Thyroid gland (tissue), 4 donors: ENCODE results near the gene ARHGEF6. TPM values are rescaled to one million over a fixed set of nuclear protein-coding genes. Genes with fewer than 3 reads are reported as not detected.

Experiments
- DNase-seq, 2 donors: peaks; one replicate each; pipeline ENCODE4 v3.0.0-alpha.2; 2019
- H3K27ac ChIP-seq, 3 donors: fragments of 200-600 bp; sonication (generic); 1 replicate in 2 of 3; 2 replicates in 1 of 3; pipeline ENCODE4 v1.5.1; 2016 to 2019; ENCODE audit warnings: mild to moderate bottlenecking in 1 of 3, moderate library complexity in 1 of 3
- H3K27me3 ChIP-seq: fragments of 200-600 bp; sonication (generic); one replicate; pipeline ENCODE4 v1.5.1; 2019
- H3K36me3 ChIP-seq, 2 donors: fragments of 200-600 bp; sonication (generic); one replicate each; pipeline ENCODE4 v1.5.1; 2016 to 2019
- H3K4me1 ChIP-seq, 2 donors: fragments of 200-600 bp; sonication (generic); one replicate each; pipeline ENCODE4 v1.5.1; 2017 to 2019
- H3K4me3 ChIP-seq, 3 donors: fragments of 200-600 bp; sonication (generic); replicated peaks in 1 of 3; 1 replicate in 2 of 3; 2 replicates in 1 of 3; pipeline ENCODE4 v1.5.1; 2016; ENCODE audit warnings: mild to moderate bottlenecking in 1 of 3
- H3K9me3 ChIP-seq: fragments of 200-600 bp; sonication (generic); one replicate; pipeline ENCODE4 v1.5.1; 2017
- CTCF ChIP-seq, 6 experiments: fragments of 200-600 bp in 3 of 6; fragments of 450-650 bp in 3 of 6; sonication (generic) in 3 of 6; IDR thresholded peaks; one replicate each; pipeline ENCODE4 v1.5.1; 2016 to 2019; ENCODE audit warnings: antibody characterized with exemption in 6 of 6, mild to moderate bottlenecking in 2 of 6, inconsistent platforms in 1 of 6, moderate library complexity in 1 of 6
- POLR2A ChIP-seq, 2 donors: fragments of 450-650 bp; IDR thresholded peaks; one replicate each; pipeline ENCODE4 v1.6.1; 2017; ENCODE audit warnings: antibody characterized with exemption in 2 of 2, mild to moderate bottlenecking in 2 of 2, moderate library complexity in 1 of 2
- WGBS, 2 donors: methylation state at CpG; one replicate each; pipeline ENCODE4 v1.1.5; 2017; 5-methylcytosine and 5-hydroxymethylcytosine counted together
- intact Hi-C: fragments of 100-400 bp; cut with DNase I; formaldehyde crosslinking; loops from one replicate; pipeline ENCODE4 v1.15.1; 2023
- total RNA-seq, 4 donors: library from RNA; depleted of rRNA; stranded (reverse); fragments of >200 nt; gene quantifications; one replicate each; pipeline ENCODE4 v1.2.3, GENCODE V29; 2016

Gene ARHGEF6
- total RNA-seq, 4 donors from 2014 or later, result 3.5 to 12.0 (median 6.4) TPM

DNA sequence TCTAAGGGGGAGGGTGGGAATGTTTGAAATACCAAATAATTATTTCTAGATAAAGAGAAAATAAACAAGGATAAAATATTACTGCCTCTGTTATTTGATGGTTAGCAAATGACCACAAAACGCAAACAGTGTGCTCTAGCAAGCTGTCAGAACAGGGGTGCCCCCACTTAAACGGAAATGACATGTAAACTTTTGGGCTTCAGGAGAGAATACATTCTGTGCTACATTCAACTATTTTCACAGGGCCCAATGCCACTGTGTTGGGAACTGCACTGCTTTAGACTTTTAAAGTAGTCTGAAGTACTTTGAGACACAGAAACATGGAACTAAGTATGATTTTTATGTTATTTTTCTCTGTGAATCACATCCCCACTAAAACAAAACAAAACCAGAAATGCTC lies 118.6 kb downstream of the ARHGEF6 start:
- no peak overlapping the region for H3K27ac ChIP-seq
- intact Hi-C loops, result no loop called here
- H3K36me3 ChIP-seq, result no peaks in the 10 kb centered on the region
- DNase-seq, result no peak
- 65 to 80% methylated on average over 2 of the region's 2 CpGs for WGBS, 2 donors
- TF ChIP-seq POLR2A (IDR thresholded peaks at IDR 0.05) (no peak), CTCF (IDR thresholded peaks at IDR 0.05) (no peak)
- H3K4me1 ChIP-seq, result no peaks in the 10 kb centered on the region
- no peaks in the 10 kb centered on the region for H3K27me3 ChIP-seq
- no peaks in the 10 kb centered on the region for H3K9me3 ChIP-seq
- no peak overlapping the region for H3K4me3 ChIP-seq

DNA sequence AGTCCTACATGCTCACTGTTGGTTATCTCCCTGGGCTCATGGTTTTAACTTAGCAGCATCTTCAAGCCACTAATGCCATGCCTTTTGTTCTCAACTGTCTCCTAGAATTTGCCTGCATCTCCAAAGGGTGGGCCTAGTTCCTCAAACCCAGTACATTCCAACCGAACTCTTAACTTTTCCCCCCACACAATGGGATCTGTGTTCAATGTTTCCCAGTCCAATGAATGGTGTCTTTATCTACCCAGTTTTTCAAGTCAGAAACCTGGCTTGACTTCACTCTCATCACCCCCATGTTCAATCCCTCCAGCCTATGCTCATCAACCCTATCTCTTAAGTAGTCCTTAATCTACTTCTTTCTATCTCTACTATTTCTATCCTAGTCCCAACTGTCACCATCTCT lies 119.8 kb downstream of the ARHGEF6 start:
- intact Hi-C loops, result no loop called here
- Histone ChIP-seq H3K36me3 (no peaks in the 10 kb centered on the region), H3K4me1 (no peaks in the 10 kb centered on the region), H3K27ac (no peak overlapping the region), H3K9me3 (no peaks in the 10 kb centered on the region), H3K27me3 (no peaks in the 10 kb centered on the region), H3K4me3 (no peak overlapping the region)
- TF ChIP-seq POLR2A (IDR thresholded peaks at IDR 0.05), result no peak
- no peak for TF ChIP-seq CTCF (IDR thresholded peaks at IDR 0.05)
- WGBS, 2 donors, result 85 to 89% methylated on average over 1 of the region's 1 CpG
- no peak for DNase-seq

- Histone ChIP-seq H3K27me3 (no peaks in the 10 kb centered on the region), H3K4me1 (no peaks in the 10 kb centered on the region), H3K36me3 (no peaks in the 10 kb centered on the region), H3K4me3 (no peak overlapping the region), H3K9me3 (no peaks in the 10 kb centered on the region), H3K27ac (no peak overlapping the region)
- no peak for DNase-seq
- intact Hi-C loops, result no loop called here
- 95 to 100% methylated on average over 6 to 9 of the region's 9 CpGs for WGBS, 2 donors
- TF ChIP-seq POLR2A (IDR thresholded peaks at IDR 0.05) (no peak), CTCF (IDR thresholded peaks at IDR 0.05) (no peak)
These were observed 121.6 kb downstream of the ARHGEF6 start for GRCh38 chrX:136659174-136659573.

GRCh38 chrX:136658151-136658550 lies 122.6 kb downstream of the ARHGEF6 start:
- H3K4me1 ChIP-seq, result no peaks in the 10 kb centered on the region
- no peaks in the 10 kb centered on the region for H3K36me3 ChIP-seq
- WGBS, 2 donors, result 76 to 94% methylated on average over 5 of the region's 5 CpGs
- no peak for DNase-seq
- no peak overlapping the region for H3K4me3 ChIP-seq
- no peak overlapping the region for H3K27ac ChIP-seq
- intact Hi-C loops, result no loop called here
- H3K9me3 ChIP-seq, result no peaks in the 10 kb centered on the region
- no peak for TF ChIP-seq POLR2A (IDR thresholded peaks at IDR 0.05)
- no peak for TF ChIP-seq CTCF (IDR thresholded peaks at IDR 0.05)
- no peaks in the 10 kb centered on the region for H3K27me3 ChIP-seq

DNA sequence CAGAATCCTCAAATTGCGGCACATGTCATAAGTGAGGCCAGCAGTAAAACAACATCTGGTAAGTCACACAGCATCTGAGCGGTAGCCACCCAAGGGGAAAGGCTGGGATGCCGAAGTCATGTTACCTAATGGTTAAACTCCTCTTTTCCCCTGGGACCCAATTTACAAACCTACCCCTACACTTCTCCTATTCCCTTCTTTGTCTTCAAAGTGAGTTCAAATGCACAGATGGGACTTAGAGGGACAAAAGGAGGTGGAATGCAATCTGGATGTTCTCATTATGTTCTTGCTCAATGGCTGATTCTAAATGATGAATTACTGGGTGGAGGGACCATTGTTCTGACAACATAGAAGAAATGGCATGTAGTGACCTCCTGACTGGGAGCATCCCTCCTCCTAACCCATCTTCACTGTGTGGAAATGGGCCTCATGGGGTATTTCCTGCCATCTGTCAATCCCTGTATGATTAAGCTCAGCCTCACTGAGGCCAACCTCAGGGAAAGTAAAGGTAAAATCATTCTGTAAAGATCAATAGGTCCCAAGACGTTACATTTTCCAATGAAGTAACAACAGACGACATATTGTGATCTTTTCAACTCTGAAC lies 124.3 kb downstream of the ARHGEF6 start:
- intact Hi-C loops, result no loop called here
- no peak for DNase-seq
- 89 to 91% methylated on average over 5 of the region's 5 CpGs for WGBS, 2 donors
- Histone ChIP-seq H3K27ac (no peak overlapping the region), H3K4me1 (no peaks in the 10 kb centered on the region), H3K9me3 (no peaks in the 10 kb centered on the region), H3K36me3 (no peaks in the 10 kb centered on the region), H3K27me3 (no peaks in the 10 kb centered on the region), H3K4me3 (no peak overlapping the region)
- TF ChIP-seq CTCF (IDR thresholded peaks at IDR 0.05), result no peak
- no peak for TF ChIP-seq POLR2A (IDR thresholded peaks at IDR 0.05)
